Kidney epithelial cell (primary cell): Measurements from ENCODE around the gene APRT. TPM values are rescaled to one million over a fixed set of nuclear protein-coding genes. Genes with fewer than 3 reads are reported as not detected.

ENCODE experiments used
- DNase-seq: peaks from one replicate; pipeline ENCODE4 v3.0.0-alpha.2; 2010; ENCODE audit warnings: low read depth
- H3K27me3 ChIP-seq: 2 replicates; pipeline ENCODE4 v1.6.0; 2011; ENCODE audit warnings: low read length; ENCODE audit not compliant: control insufficient read depth, insufficient read depth
- H3K36me3 ChIP-seq: 2 replicates; pipeline ENCODE4 v1.5.1; 2011; ENCODE audit warnings: low read length; ENCODE audit not compliant: control insufficient read depth, insufficient read depth
- H3K4me3 ChIP-seq: 2 replicates; pipeline ENCODE4 v1.5.1; 2011; ENCODE audit warnings: low read depth, mild to moderate bottlenecking, control low read depth, low read length
- CTCF ChIP-seq: IDR thresholded peaks from 2 replicates; pipeline ENCODE4 v1.5.1; 2011; ENCODE audit warnings: mild to moderate bottlenecking, moderate library complexity, low read length, control low read depth, inconsistent platforms; ENCODE audit not compliant: insufficient read depth, poor library complexity, severe bottlenecking
- total RNA-seq: library from RNA; depleted of rRNA; stranded (reverse); fragments of >200 nt; gene quantifications from 2 replicates; pipeline ENCODE4 v1.2.3, GENCODE V29; 2015

The APRT gene
- total RNA-seq, 1 donor from 2014 or later: 218 TPM

DNA sequence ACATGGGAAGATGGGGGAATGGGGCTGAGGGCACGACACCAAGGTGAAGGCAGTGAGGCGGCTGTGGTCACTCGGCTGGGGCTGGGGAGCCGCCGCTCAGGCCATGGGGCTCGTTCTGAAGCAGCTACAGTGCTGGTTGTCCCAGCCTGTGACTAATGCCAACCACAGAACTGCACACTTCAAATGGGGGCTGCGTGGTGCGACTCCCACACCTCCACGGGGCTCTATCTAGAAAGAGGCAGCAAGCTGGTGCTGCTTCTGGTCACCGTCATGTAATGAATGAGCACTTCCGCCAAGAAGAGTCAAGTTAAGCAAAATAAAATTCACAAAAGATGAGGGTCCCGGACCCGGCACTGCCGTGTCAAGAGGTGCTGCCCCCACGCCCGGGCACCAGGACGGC, 25.1 kb upstream of the APRT start:
- no peaks in the 10 kb centered on the region for H3K36me3 ChIP-seq
- TF ChIP-seq CTCF: no peak

DNA sequence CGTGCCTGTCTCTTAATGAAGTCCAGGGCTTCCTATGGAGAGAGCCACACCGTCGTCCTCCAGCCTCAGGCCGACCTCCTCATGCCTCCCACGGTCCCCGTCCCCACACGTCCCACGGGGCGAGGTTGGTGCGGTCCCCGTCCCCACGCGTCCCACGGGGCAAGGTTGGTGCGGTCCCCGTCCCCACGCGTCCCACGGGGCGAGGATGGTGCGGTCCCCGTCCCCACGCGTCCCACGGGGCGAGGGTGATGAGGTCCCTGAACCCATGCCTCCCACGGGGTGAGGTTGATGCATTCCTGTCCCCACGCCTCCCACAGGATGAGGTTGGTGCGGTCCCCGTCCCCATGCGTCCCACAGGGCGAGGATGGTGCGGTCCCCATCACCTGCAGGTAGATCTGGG, 24.1 kb upstream of the APRT start:
- Histone ChIP-seq H3K4me3 (no peak overlapping the region), H3K27me3 (no peaks in the 10 kb centered on the region), H3K36me3 (no peaks in the 10 kb centered on the region)
- TF ChIP-seq CTCF: no peak
- DNase-seq: no peak

More for the DNA sequence above, 25.1 kb upstream of the APRT start:
- Histone ChIP-seq H3K27me3 (no peaks in the 10 kb centered on the region), H3K4me3 (no peak overlapping the region)
- no peak for DNase-seq

DNA sequence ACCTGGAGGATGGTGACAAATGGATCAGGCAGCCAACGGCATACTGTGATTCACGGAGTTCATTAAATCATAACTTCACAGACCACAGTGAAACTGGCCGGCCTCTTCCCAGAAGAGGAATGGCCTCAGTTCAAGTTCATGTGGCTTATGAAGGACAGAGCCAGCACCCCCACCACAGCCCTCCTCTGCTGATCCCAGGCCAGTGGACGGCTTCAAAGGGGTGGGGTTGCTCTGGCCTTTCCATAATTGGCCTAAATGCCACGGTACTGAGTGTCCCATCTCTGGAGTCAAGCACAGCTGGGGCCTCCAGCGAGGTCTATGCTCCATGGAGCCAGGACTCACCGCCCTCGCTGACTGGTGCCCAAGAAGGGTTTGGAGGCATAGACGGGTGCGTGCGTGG, 23.7 kb upstream of the APRT start:
- Histone ChIP-seq H3K27me3 (no peaks in the 10 kb centered on the region), H3K4me3 (no peak overlapping the region), H3K36me3 (no peaks in the 10 kb centered on the region)
- TF ChIP-seq CTCF: no peak
- no peak for DNase-seq

- TF ChIP-seq CTCF: no peak
- DNase-seq: no peak
These were observed 22.9 kb upstream of the APRT start for GRCh38 chr16:88834670-88835069.

DNA sequence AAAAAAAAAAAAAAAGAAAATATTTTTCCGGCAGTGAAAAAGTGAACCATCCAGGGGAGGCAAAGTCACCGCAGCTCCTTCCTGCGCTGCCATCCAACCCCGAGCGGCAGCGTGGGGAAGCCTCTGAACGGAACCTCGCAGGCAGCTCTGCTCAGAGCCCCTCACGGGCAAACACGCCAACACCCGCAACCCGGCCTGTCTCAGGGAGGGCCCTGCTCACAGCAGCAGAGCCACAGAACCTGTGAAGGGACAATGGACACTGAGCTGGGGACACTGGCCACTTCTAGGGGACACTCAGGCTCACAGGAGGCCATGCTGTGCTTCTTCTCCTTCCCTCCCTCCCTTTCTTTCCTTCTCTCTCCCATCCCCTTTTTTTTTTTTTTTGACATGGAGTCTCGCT, 21.4 kb upstream of the APRT start:
- no peaks in the 10 kb centered on the region for H3K36me3 ChIP-seq
- H3K4me3 ChIP-seq: no peak overlapping the region
- TF ChIP-seq CTCF: no peak
- no peak for DNase-seq
- H3K27me3 ChIP-seq: no peaks in the 10 kb centered on the region

More at GRCh38 chr16:88834670-88835069, 22.9 kb upstream of the APRT start:
- Histone ChIP-seq H3K36me3 (no peaks in the 10 kb centered on the region), H3K4me3 (no peak overlapping the region), H3K27me3 (no peaks in the 10 kb centered on the region)

DNA sequence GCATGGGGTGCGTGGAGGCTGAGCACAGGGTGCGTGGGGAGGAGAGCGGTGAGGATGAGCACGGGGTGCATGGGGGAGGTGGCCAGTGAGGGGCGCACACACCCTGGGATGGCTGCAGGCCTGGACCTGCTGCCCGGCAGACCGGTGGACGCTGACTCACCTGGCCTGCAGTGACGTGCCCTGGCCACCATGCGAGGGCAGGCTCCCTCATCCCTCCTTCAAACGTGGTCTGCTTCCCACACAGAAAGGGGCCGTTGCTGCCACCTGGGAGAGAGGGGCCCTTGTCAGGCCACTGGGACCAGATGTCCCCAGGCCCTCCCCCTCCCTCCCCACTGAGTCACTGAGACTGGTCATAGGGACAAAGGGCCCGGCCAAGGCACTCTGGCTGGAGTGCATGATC, 20.1 kb upstream of the APRT start:
- Histone ChIP-seq H3K36me3 (no peaks in the 10 kb centered on the region), H3K27me3 (no peaks in the 10 kb centered on the region), H3K4me3 (no peak overlapping the region)
- DNase-seq: no peak
- TF ChIP-seq CTCF: no peak
